AG04450 (cell line): ENCODE results near the gene TULP1. TPM values are rescaled to one million over a fixed set of nuclear protein-coding genes. Genes with fewer than 3 reads are reported as not detected.

ENCODE experiments used
- CTCF ChIA-PET: fragments of 300-600, 350-600 bp; formaldehyde crosslinking; extraction: SDS; loops from one replicate; lab custom pipeline; 2022; ENCODE audit warnings: antibody characterized with exemption, inconsistent platforms; lab: Charles Lee
- POLR2A ChIA-PET: fragments of 350-600 bp; formaldehyde crosslinking; extraction: SDS; loops from one replicate; lab custom pipeline; 2021; ENCODE audit warnings: antibody characterized with exemption, inconsistent platforms; lab: Yijun Ruan, JAX
- DNase-seq: peaks from one replicate; pipeline ENCODE4 v3.0.0-alpha.2; 2011; ENCODE audit warnings: low read depth, low spot score
- H3K27ac ChIP-seq: one replicate; pipeline ENCODE4 v1.5.1; 2012; ENCODE audit warnings: low read depth, low read length, control low read depth
- H3K27me3 ChIP-seq: one replicate; pipeline ENCODE4 v1.6.0; 2012; ENCODE audit warnings: low read length; ENCODE audit not compliant: control insufficient read depth, insufficient read depth
- H3K4me3 ChIP-seq: 2 replicates; pipeline ENCODE4 v1.5.1; 2011; ENCODE audit warnings: mild to moderate bottlenecking, low read depth, low read length, control low read depth
- H3K9me3 ChIP-seq: 2 replicates; pipeline ENCODE4 v1.5.1; 2012; ENCODE audit warnings: low read length; ENCODE audit not compliant: control insufficient read depth, insufficient read depth
- CTCF ChIP-seq: IDR thresholded peaks from 2 replicates; pipeline ENCODE4 v1.5.1; 2011; ENCODE audit warnings: low read depth, low read length, control low read depth, inconsistent platforms
- polyA minus RNA-seq: library from RNA; depleted of rRNA, polyadenylated mRNA; stranded (reverse); fragments of >200 nt; gene quantifications from 2 replicates; pipeline ENCODE4 v1.2.3, GENCODE V29; 2011; rRNA and poly(A)+ RNA removed
- polyA plus RNA-seq: library from polyadenylated mRNA; depleted of rRNA; stranded (reverse); fragments of >200 nt; gene quantifications from 2 replicates; pipeline ENCODE4 v1.2.3, GENCODE V29; 2011; rRNA removed

TULP1 gene
- polyA plus RNA-seq (not detected in 2 replicates), polyA minus RNA-seq (not detected in 2 replicates)

- no peak within 1 kb of the TSS for H3K4me3 ChIP-seq
- POLR2A ChIA-PET: no interaction called here
- no peaks in the 10 kb centered on the region; the same call in 1 of the 2 replicates for H3K9me3 ChIP-seq
- peaks cover 48% of the 10 kb centered on the region for H3K27me3 ChIP-seq
- CTCF ChIA-PET: interaction anchor here (2.5 kb wide), 1 partner anchor 10 kb away, joined by 14 read pairs; no protein-coding TSS in a partner anchor
- DNase-seq: no peak
- no peak within 1 kb of the TSS for H3K27ac ChIP-seq
- no peak for TF ChIP-seq CTCF
Observed at GRCh38 chr6:35512740-35513139, at the start of gene TULP1. Gene TULP1 (minus strand): TSS chr6:35512896. CDS start chr6:35512858, 38 bp downstream.

- Histone ChIP-seq H3K4me3 (no peak overlapping the region), H3K27ac (no peak overlapping the region), H3K27me3 (peaks cover 50% of the 10 kb centered on the region), H3K9me3 (no peaks in the 10 kb centered on the region; the same call in 1 of the 2 replicates)
- DNase-seq: no peak
- no peak for TF ChIP-seq CTCF
- POLR2A ChIA-PET: no interaction called here
- CTCF ChIA-PET: interaction anchor here (1.4 kb wide), 1 partner anchor 10 kb away, joined by 8 read pairs; no protein-coding TSS in a partner anchor
Observed at GRCh38 chr6:35562060-35562459, 49.4 kb upstream of the TULP1 start.

DNA sequence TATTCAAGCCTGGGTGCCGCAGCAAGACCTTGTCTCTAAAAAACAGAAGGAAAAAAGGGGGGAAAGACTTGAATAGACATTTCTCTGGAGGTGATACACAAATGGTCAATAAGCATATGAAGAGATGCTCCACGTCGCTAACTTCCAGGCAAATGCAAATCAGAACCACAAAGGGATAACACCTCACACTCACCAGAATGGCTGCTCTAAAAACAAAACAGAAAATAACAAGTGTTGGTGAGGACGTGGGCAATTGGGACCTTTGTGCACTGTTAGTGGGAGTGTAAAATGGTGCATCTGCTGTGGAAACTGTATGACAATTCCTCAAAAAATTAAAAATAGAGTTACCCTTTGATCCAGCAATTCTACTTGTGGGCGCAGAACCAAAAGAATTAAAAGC, 48.4 kb upstream of the TULP1 start:
- no peak for TF ChIP-seq CTCF
- no peak overlapping the region for H3K27ac ChIP-seq
- no peak overlapping the region for H3K4me3 ChIP-seq
- DNase-seq: no peak
- no peaks in the 10 kb centered on the region for H3K9me3 ChIP-seq
- ChIA-PET POLR2A (no interaction called here), CTCF (interaction anchor here (1.4 kb wide), 1 partner anchor 9 kb away, joined by 8 read pairs; no protein-coding TSS in a partner anchor)
- peaks cover 51% of the 10 kb centered on the region for H3K27me3 ChIP-seq

DNA sequence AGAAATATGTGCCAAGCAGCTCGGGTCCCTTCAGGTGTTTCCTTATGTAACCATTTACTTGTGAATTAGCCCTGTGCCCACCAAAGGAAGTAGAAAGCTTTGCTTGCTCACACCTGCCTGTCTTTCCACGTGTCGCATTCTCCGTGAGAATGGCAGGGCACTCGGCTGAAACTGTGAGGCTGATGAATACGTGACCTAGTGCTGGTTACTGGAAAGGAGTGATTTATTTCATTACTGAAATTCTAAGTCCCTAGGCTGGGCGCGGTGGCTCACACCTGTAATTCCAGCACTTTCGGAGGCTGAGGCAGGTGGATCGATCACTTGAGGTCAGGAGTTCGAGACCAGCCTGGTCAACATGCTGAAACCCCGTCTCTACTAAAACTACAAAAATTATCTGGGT, 45.9 kb upstream of the TULP1 start:
- H3K4me3 ChIP-seq: no peak overlapping the region
- DNase-seq: no peak
- no peaks in the 10 kb centered on the region for H3K9me3 ChIP-seq
- peaks cover 34% of the 10 kb centered on the region for H3K27me3 ChIP-seq
- ChIA-PET CTCF (interaction anchor here (0.6 kb wide), 1 partner anchor 178 kb away, joined by 3 read pairs; no protein-coding TSS in a partner anchor), POLR2A (no interaction called here)
- no peak overlapping the region for H3K27ac ChIP-seq
- no peak for TF ChIP-seq CTCF

GRCh38 chr6:35557239-35557638, 44.5 kb upstream of the TULP1 start:
- Histone ChIP-seq H3K27ac (no peak overlapping the region), H3K27me3 (peaks cover 21% of the 10 kb centered on the region), H3K4me3 (no peak overlapping the region), H3K9me3 (peaks cover 4% of the 10 kb centered on the region; the same call in 1 of the 2 replicates)
- no peak for TF ChIP-seq CTCF
- CTCF ChIA-PET: no interaction called here
- POLR2A ChIA-PET: no interaction called here
- DNase-seq: no peak
